ENCODE results near the gene INO80B.
"Not testable (repeated sequence)": the region's sequence is repeated elsewhere in the genome, so short reads cannot be mapped to it uniquely, and the experiment has no call there.

INO80B gene

DNA sequence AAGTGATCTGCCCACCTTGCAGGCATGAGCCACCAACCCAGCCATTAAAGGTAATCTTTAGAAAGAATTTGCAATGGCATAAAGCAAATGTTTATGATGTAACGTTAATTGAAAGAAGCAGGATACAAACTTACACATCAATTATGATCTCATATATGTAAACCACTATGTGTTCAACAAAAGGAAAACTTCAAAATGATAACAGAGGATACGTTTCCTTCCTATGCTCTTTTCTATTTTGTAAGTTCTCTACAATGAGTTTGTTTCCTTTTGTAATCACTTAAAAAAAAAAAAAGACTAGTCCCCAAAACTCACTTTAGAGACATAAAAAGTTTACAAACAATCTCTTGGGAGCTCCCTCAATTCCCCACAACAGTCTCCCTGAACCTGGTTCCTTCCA is 34.9 kb upstream of the INO80B start:
- TF ChIP-seq, protein P1, sequence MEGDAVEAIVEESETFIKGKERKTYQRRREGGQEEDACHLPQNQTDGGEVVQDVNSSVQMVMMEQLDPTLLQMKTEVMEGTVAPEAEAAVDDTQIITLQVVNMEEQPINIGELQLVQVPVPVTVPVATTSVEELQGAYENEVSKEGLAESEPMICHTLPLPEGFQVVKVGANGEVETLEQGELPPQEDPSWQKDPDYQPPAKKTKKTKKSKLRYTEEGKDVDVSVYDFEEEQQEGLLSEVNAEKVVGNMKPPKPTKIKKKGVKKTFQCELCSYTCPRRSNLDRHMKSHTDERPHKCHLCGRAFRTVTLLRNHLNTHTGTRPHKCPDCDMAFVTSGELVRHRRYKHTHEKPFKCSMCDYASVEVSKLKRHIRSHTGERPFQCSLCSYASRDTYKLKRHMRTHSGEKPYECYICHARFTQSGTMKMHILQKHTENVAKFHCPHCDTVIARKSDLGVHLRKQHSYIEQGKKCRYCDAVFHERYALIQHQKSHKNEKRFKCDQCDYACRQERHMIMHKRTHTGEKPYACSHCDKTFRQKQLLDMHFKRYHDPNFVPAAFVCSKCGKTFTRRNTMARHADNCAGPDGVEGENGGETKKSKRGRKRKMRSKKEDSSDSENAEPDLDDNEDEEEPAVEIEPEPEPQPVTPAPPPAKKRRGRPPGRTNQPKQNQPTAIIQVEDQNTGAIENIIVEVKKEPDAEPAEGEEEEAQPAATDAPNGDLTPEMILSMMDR (IDR thresholded peaks at IDR 0.05; ENCODE audit: control insufficient read depth, insufficient read depth, low read depth, low read length, missing control alignments), result no peak
- DNase-seq (ENCODE audit: low read depth), result no peak
- H3K4me3 ChIP-seq (ENCODE audit: control insufficient read depth, low read depth, low read length), result no peak overlapping the region

- not testable (repeated sequence) for DNase-seq (ENCODE audit: low read depth); H3K4me3 ChIP-seq (ENCODE audit: control insufficient read depth, low read depth, low read length)
Measured at GRCh38 chr2:74420443-74421103, 34.3 kb upstream of the INO80B start.

GRCh38 chr2:74421221-74421870 is 33.5 kb upstream of the INO80B start, which contains the start of the genes C2orf81 and WDR54:
TSS of gene C2orf81 (minus strand) at chr2:74421619. CDS start at chr2:74421560, 59 bp downstream.
TSS of gene WDR54 (plus strand) at chr2:74421730. CDS start at chr2:74422154, 424 bp downstream.
- H3K4me3 ChIP-seq (ENCODE audit: control insufficient read depth, low read depth, low read length), result peak within 1 kb of the TSS; percentile 90
- TF ChIP-seq, protein P1 (IDR thresholded peaks at IDR 0.05; ENCODE audit: control insufficient read depth, insufficient read depth, low read depth, low read length, missing control alignments), result no peak
- peak; percentile 24 for DNase-seq (ENCODE audit: low read depth)

DNA sequence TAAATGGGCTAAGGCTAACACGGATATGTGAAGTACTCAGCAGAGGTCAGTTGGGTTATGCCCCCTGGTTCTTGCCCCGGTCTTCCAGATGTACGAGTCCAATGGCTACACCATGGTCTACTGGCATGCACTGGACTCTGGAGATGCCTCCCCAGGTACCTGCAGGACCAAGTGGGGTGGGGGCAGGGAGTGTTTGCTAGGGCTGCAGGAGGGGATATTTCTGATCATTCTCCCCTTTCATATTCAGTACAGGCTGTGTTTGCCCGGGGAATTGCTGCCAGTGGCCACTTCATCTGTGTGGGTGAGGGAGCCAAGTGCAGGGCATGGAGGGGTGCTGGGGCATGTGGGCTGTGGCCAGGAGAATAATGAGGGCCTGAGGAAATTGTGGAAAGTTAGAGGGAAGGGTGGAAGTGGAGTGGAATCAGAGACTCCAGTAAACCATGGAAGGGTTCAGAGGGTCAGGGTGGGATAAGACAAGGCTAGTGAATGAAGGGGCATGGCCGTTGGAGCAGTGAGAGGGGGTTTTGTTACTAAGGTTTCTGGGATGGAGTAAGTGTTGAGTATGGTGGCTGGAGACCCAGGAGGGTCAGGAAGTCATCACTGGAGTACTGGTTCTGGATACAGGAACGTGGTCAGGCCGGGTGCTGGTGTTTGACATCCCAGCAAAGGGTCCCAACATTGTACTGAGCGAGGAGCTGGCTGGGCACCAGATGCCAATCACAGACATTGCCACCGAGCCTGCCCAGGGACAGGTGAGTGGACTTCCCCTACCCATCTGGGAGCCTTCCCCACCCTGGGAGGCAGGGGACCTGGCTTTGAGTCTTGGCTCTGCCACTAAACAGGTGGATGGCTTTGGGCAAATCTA is 31.4 kb upstream of the INO80B start:
- no peak for DNase-seq (ENCODE audit: low read depth)
- TF ChIP-seq, protein P1 (IDR thresholded peaks at IDR 0.05; ENCODE audit: control insufficient read depth, insufficient read depth, low read depth, low read length, missing control alignments), result no peak
- H3K4me3 ChIP-seq (ENCODE audit: control insufficient read depth, low read depth, low read length), result no peak overlapping the region

GRCh38 chr2:74424139-74424992 is 30.5 kb upstream of the INO80B start:
- no peak overlapping the region for H3K4me3 ChIP-seq (ENCODE audit: control insufficient read depth, low read depth, low read length)
- DNase-seq (ENCODE audit: low read depth), result no peak
- TF ChIP-seq, protein P1 (IDR thresholded peaks at IDR 0.05; ENCODE audit: control insufficient read depth, insufficient read depth, low read depth, low read length, missing control alignments), result no peak

- no peak for DNase-seq (ENCODE audit: low read depth)
- TF ChIP-seq, protein P1 (IDR thresholded peaks at IDR 0.05; ENCODE audit: control insufficient read depth, insufficient read depth, low read depth, low read length, missing control alignments), result no peak
- no peak overlapping the region for H3K4me3 ChIP-seq (ENCODE audit: control insufficient read depth, low read depth, low read length)
Measured at GRCh38 chr2:74424995-74425406, 29.9 kb upstream of the INO80B start.

All from AG09309 (cell line).